H1 (cell line): Measurements from ENCODE around the gene SAMD14.

Experiments used
- CREB1 ChIP-seq: IDR thresholded peaks from 2 replicates; pipeline ENCODE4 v1.6.1; 2012; ENCODE audit warnings: inconsistent platforms
- EZH2 ChIP-seq: fragments of 200-600 bp; sonication (generic); IDR thresholded peaks from 2 replicates; pipeline ENCODE4 v1.7.1; 2012; ENCODE audit warnings: low read depth, mild to moderate bottlenecking, moderate library complexity, low read length, inconsistent platforms; ENCODE audit not compliant: severe bottlenecking
- POLR2A ChIP-seq, 2 experiments: IDR thresholded peaks; 1 replicate in 1 of 2; 2 replicates in 1 of 2; pipeline ENCODE4 v1.6.1; 2011; ENCODE audit warnings: low read depth in 2 of 2, low read length in 2 of 2, mild to moderate bottlenecking in 2 of 2; ENCODE audit errors: control extremely low read depth in 1 of 2
- SRF ChIP-seq: IDR thresholded peaks from 2 replicates; pipeline ENCODE4 v1.6.1; 2011; ENCODE audit warnings: mild to moderate bottlenecking, low read depth, low read length, moderate library complexity
- TAF1 ChIP-seq: IDR thresholded peaks from 2 replicates; pipeline ENCODE4 v1.6.1; 2011; ENCODE audit warnings: mild to moderate bottlenecking, low read depth, low read length
- TF ChIP-seq, protein P1 (sequence below), 3 experiments: IDR thresholded peaks; 1 replicate in 2 of 3; 2 replicates in 1 of 3; pipeline versions ENCODE4 v1.5.1 to v1.6.1; 2011; ENCODE audit warnings: low read length in 3 of 3, mild to moderate bottlenecking in 3 of 3, inconsistent platforms in 2 of 3, low read depth in 1 of 3, moderate library complexity in 1 of 3; ENCODE audit not compliant: insufficient read depth in 1 of 3; ENCODE audit errors: control extremely low read depth in 1 of 3
- TF ChIP-seq, protein P2 (sequence below): IDR thresholded peaks from 2 replicates; pipeline ENCODE4 v1.6.1; 2011; ENCODE audit warnings: low read length, improper control_type of control experiment

DNA sequence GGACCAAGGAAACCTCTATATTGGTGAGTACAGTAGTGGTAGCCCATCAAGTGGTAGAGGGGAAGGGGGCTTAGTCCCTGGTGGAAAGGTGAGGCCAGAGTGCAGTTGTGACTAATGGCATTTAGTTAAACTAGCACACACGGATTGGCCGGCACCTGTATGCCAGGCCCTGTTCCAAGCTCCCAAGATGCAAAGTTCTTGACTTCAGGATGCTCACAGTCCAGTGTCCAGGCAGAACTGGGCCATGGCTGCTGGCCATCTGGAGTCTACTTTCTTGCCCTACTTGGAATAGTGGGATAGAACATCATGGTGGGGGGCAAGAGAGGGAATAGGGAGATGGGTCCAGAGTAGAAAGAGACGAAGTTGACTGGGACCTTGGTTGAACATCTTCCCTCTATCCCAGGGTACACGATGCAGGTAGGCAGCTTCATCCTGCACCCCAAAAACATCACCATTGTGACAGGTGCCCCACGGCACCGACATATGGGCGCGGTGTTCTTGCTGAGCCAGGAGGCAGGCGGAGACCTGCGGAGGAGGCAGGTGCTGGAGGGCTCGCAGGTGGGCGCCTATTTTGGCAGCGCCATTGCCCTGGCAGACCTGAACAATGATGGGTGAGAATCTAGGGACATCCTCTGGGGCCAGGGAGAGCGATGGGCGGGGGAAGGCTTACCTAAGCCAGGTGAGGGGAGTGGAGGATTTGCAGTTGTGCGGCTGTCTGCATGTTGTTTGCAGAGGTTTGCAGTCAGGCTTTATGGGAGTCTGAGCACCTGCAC lies 58.9 kb downstream of the SAMD14 start:
- TF ChIP-seq, protein P1, sequence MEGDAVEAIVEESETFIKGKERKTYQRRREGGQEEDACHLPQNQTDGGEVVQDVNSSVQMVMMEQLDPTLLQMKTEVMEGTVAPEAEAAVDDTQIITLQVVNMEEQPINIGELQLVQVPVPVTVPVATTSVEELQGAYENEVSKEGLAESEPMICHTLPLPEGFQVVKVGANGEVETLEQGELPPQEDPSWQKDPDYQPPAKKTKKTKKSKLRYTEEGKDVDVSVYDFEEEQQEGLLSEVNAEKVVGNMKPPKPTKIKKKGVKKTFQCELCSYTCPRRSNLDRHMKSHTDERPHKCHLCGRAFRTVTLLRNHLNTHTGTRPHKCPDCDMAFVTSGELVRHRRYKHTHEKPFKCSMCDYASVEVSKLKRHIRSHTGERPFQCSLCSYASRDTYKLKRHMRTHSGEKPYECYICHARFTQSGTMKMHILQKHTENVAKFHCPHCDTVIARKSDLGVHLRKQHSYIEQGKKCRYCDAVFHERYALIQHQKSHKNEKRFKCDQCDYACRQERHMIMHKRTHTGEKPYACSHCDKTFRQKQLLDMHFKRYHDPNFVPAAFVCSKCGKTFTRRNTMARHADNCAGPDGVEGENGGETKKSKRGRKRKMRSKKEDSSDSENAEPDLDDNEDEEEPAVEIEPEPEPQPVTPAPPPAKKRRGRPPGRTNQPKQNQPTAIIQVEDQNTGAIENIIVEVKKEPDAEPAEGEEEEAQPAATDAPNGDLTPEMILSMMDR (IDR thresholded peaks at IDR 0.05; ENCODE audit: control extremely low read depth in 1 of 3, insufficient read depth in 1 of 3, low read depth in 1 of 3, low read length in 3 of 3) = no peak
- TF ChIP-seq POLR2A (IDR thresholded peaks at IDR 0.05; ENCODE audit: control extremely low read depth in 1 of 2, low read depth in 2 of 2, low read length in 2 of 2) (no peak), CREB1 (no peak), EZH2 (no peak), SRF (no peak), TAF1 (no peak)
- TF ChIP-seq, protein P2, sequence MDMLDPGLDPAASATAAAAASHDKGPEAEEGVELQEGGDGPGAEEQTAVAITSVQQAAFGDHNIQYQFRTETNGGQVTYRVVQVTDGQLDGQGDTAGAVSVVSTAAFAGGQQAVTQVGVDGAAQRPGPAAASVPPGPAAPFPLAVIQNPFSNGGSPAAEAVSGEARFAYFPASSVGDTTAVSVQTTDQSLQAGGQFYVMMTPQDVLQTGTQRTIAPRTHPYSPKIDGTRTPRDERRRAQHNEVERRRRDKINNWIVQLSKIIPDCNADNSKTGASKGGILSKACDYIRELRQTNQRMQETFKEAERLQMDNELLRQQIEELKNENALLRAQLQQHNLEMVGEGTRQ = no peak
